HCT116 (cell line): ENCODE data around the gene EPS8. TPM values are rescaled to one million over a fixed set of nuclear protein-coding genes. Genes with fewer than 3 reads are reported as not detected.

Source experiments
- ATAC-seq: fragments of 200-7000 bp; cut with Tn5 transposase; 2 replicates; pipeline ENCODE4 v1.9.1; 2020; ENCODE audit warnings: mild to moderate bottlenecking, moderate library complexity
- BruUV-seq: library from RNA; stranded (reverse); fragments of 400-500 nt; replicated peaks from 2 replicates; lab custom pipeline; 2021; lab: Mats Ljungman, UMichigan
- CTCF ChIA-PET: fragments of 300-600 bp; sonication (Branson Sonifier 250); formaldehyde crosslinking; loops from one replicate; lab custom pipeline; 2021; ENCODE audit warnings: antibody characterized with exemption; lab: Charles Lee
- POLR2A ChIA-PET: fragments of 300-600, 350-600 bp; sonication (Branson Sonifier 250); formaldehyde crosslinking; loops from one replicate; lab custom pipeline; 2021; ENCODE audit warnings: antibody characterized with exemption; lab: Charles Lee
- RAD21 ChIA-PET, 2 experiments: fragments of 300-600 bp; sonication (Branson Sonifier 250); formaldehyde crosslinking; loops; one replicate each; lab custom pipeline; 2023; ENCODE audit warnings: low total read pairs in 2 of 2; ENCODE audit not compliant: uncharacterized antibody in 2 of 2, unreplicated experiment in 2 of 2, low non-redundant PET in 1 of 2; lab: Charles Lee
- DNase-seq: peaks from one replicate; pipeline ENCODE4 v3.0.0-alpha.2; 2010; ENCODE audit warnings: low read depth, low spot score
- H2AFZ ChIP-seq: fragments of 200-600 bp; shearing (Covaris generic), sonication (generic); 2 replicates; pipeline ENCODE4 v1.6.1; 2017; ENCODE audit warnings: low read depth, mixed run types, mixed read lengths, antibody characterized with exemption, low read length; ENCODE audit not compliant: poor library complexity, severe bottlenecking
- H3K27ac ChIP-seq: 2 replicates; pipeline ENCODE4 v1.5.1; 2012; ENCODE audit warnings: low read depth, low read length
- H3K27me3 ChIP-seq: fragments of 200-600 bp; sonication (generic); 2 replicates; pipeline ENCODE4 v1.6.1; 2016; ENCODE audit warnings: mixed run types, low read length, mixed read lengths; ENCODE audit not compliant: insufficient read depth
- H3K36me3 ChIP-seq, 2 experiments: fragments of 200-500 bp in 1 of 2; fragments of 200-600 bp in 1 of 2; sonication (Bioruptor generic) in 1 of 2; sonication (generic) in 1 of 2; 2 replicates each; pipeline versions ENCODE4 v1.5.1 to v1.6.1; 2014 to 2016; ENCODE audit warnings: low read length in 2 of 2, inconsistent platforms in 1 of 2, mixed read lengths in 1 of 2, mixed run types in 1 of 2; ENCODE audit not compliant: insufficient read depth in 2 of 2, control insufficient read depth in 1 of 2
- H3K4me1 ChIP-seq, 2 experiments: fragments of 200-600 bp in 1 of 2; sonication (generic) in 1 of 2; 2 replicates each; pipeline versions ENCODE4 v1.5.1 to v1.6.1; 2012 to 2017; ENCODE audit warnings: low read length in 2 of 2, inconsistent platforms in 1 of 2, mild to moderate bottlenecking in 1 of 2, mixed read lengths in 1 of 2, mixed run types in 1 of 2, moderate library complexity in 1 of 2; ENCODE audit not compliant: insufficient read depth in 2 of 2, control insufficient read depth in 1 of 2
- H3K4me2 ChIP-seq: fragments of 200-600 bp; sonication (generic); 2 replicates; pipeline ENCODE4 v1.6.1; 2017; ENCODE audit warnings: mixed run types, low read length, mixed read lengths
- H3K4me3 ChIP-seq, 2 experiments: fragments of 200-600 bp in 1 of 2; sonication (generic) in 1 of 2; replicated peaks in 1 of 2; 2 replicates each; pipeline ENCODE4 v1.5.1; 2011 to 2016; ENCODE audit warnings: low read length in 2 of 2, control low read depth in 1 of 2, low read depth in 1 of 2, mild to moderate bottlenecking in 1 of 2, mixed read lengths in 1 of 2, mixed run types in 1 of 2
- H3K79me2 ChIP-seq: fragments of 200-600 bp; sonication (generic); 2 replicates; pipeline ENCODE4 v1.6.1; 2017; ENCODE audit warnings: mild to moderate bottlenecking, mixed run types, low read length, moderate library complexity, mixed read lengths; ENCODE audit not compliant: insufficient read depth
- H3K9ac ChIP-seq: fragments of 200-600 bp; sonication (generic); 2 replicates; pipeline ENCODE4 v1.6.1; 2016; ENCODE audit warnings: low read length, mixed read lengths
- H3K9me2 ChIP-seq: fragments of 200-600 bp; sonication (generic), shearing (Covaris generic); 2 replicates; pipeline ENCODE4 v1.6.1; 2017; ENCODE audit warnings: mixed run types, mild to moderate bottlenecking, moderate library complexity; ENCODE audit not compliant: insufficient read depth
- H3K9me3 ChIP-seq, 2 experiments: fragments of 200-500 bp in 1 of 2; fragments of 200-600 bp in 1 of 2; sonication (Bioruptor generic) in 1 of 2; sonication (generic) in 1 of 2; 2 replicates each; pipeline ENCODE4 v1.6.1; 2014 to 2017; ENCODE audit warnings: low read length in 2 of 2, mixed read lengths in 2 of 2, inconsistent platforms in 1 of 2, low read depth in 1 of 2, mild to moderate bottlenecking in 1 of 2, mixed run types in 1 of 2, moderate library complexity in 1 of 2; ENCODE audit not compliant: control insufficient read depth in 1 of 2, insufficient read depth in 1 of 2
- H4K20me1 ChIP-seq: fragments of 200-600 bp; sonication (generic), shearing (Covaris generic); 2 replicates; pipeline ENCODE4 v1.6.1; 2017; ENCODE audit warnings: mixed run types, mild to moderate bottlenecking, moderate library complexity; ENCODE audit not compliant: insufficient read depth
- JUND ChIP-seq: IDR thresholded peaks from 2 replicates; pipeline ENCODE4 v1.6.1; 2012
- REST ChIP-seq: IDR thresholded peaks from 2 replicates; pipeline ENCODE4 v1.6.1; 2012; ENCODE audit warnings: low read depth
- SP1 ChIP-seq: IDR thresholded peaks from 2 replicates; pipeline ENCODE4 v1.6.1; 2012; ENCODE audit warnings: low read depth
- YY1 ChIP-seq: IDR thresholded peaks from 2 replicates; pipeline ENCODE4 v1.6.1; 2011; ENCODE audit warnings: low read length, low read depth, moderate library complexity, mild to moderate bottlenecking; ENCODE audit not compliant: insufficient replicate concordance; ENCODE audit errors: extremely low read depth
- ZFX ChIP-seq: fragments of 450-650 bp; IDR thresholded peaks from 2 replicates; pipeline ENCODE4 v1.6.1; 2017
- intact Hi-C: fragments of 100-400 bp; cut with micrococcal nuclease; formaldehyde crosslinking; loops from 2 replicates; pipeline ENCODE4 v1.10.0; 2022
- total RNA-seq: library from RNA; stranded (reverse); gene quantifications from one replicate; pipeline ENCODE4 v1.2.1, GENCODE V29; 2021; ENCODE audit not compliant: unreplicated experiment
- TF ChIP-seq, protein P1 (sequence below): IDR thresholded peaks from 2 replicates; pipeline ENCODE4 v1.6.1; 2011; ENCODE audit warnings: mild to moderate bottlenecking, low read length, moderate library complexity; ENCODE audit not compliant: insufficient replicate concordance; ENCODE audit errors: extremely low read depth

EPS8 gene
- total RNA-seq, 1 experiment from 2014 or later, result 49.9 TPM

DNA sequence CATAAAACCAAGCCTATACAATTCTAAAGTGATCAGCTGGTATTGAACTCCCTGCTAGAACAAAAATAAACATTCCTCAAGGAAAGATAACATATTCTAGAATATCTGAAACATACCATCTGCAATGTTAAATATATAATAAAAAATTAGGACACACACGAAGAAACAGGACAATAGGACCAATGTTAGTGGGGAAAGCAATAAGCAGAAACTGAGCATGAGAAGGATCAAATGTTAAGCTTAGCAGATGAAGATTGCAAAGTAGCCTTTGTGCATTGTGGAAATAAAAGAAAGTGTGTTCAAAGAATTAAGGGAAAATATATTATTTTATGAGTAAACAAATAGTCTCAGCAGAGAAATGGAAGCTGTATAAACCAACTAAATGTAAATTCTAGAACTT lies 180.8 kb downstream of the EPS8 start:
- H3K4me1 ChIP-seq, result no peaks in the 10 kb centered on the region
- no peaks in the 10 kb centered on the region for H3K9me3 ChIP-seq
- POLR2A ChIA-PET, result no interaction called here
- no peaks in the 10 kb centered on the region for H3K79me2 ChIP-seq
- H3K36me3 ChIP-seq, result no peaks in the 10 kb centered on the region
- no peak for DNase-seq
- H3K27ac ChIP-seq, result no peak overlapping the region
- H3K4me3 ChIP-seq, result no peak overlapping the region
- CTCF ChIA-PET, result interaction anchor here (0.9 to 1.7 kb wide), 2 partner anchors 21 to 24 kb away, joined by 3 to 7 read pairs; no protein-coding TSS in a partner anchor
- H3K4me2 ChIP-seq, result no peak overlapping the region
- no peaks in the 10 kb centered on the region for H3K9me2 ChIP-seq
- no peak overlapping the region for H3K9ac ChIP-seq
- no peak for ATAC-seq
- RAD21 ChIA-PET, result no interaction called here
- no peaks in the 10 kb centered on the region for H4K20me1 ChIP-seq
- TF ChIP-seq REST, result no peak
- TF ChIP-seq, protein P1, sequence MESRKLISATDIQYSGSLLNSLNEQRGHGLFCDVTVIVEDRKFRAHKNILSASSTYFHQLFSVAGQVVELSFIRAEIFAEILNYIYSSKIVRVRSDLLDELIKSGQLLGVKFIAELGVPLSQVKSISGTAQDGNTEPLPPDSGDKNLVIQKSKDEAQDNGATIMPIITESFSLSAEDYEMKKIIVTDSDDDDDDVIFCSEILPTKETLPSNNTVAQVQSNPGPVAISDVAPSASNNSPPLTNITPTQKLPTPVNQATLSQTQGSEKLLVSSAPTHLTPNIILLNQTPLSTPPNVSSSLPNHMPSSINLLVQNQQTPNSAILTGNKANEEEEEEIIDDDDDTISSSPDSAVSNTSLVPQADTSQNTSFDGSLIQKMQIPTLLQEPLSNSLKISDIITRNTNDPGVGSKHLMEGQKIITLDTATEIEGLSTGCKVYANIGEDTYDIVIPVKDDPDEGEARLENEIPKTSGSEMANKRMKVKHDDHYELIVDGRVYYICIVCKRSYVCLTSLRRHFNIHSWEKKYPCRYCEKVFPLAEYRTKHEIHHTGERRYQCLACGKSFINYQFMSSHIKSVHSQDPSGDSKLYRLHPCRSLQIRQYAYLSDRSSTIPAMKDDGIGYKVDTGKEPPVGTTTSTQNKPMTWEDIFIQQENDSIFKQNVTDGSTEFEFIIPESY, result no peak
- no peak for TF ChIP-seq YY1
- TF ChIP-seq SP1, result no peak
- no peak for TF ChIP-seq ZFX
- TF ChIP-seq JUND, result no peak
- H2AFZ ChIP-seq, result no peak overlapping the region
- no TSS peak for BruUV-seq
- intact Hi-C loops, result no loop called here
- no peaks in the 10 kb centered on the region for H3K27me3 ChIP-seq
